ENCODE measurements around the gene PWP2.

DNA sequence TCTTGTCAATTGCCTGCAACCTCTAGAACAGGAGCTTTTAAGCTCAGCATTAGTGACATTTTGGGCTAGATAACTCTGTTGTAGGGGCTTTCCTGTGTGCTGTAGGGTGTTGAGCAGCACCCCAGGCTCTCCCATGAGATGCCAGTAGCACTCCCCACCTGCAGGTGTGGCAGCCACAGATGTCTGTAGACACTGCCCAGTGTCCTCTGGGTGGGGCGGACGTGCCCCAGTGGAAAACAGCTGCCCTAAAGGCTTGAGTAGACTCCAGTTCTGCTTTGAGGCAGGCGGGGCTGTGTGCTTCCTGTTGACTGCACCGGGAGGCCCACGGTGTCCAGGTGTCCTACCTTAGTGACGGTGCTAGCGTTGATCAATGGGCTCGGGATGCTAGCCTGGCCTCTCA, 16.9 kb upstream of the PWP2 start:
- TF ChIP-seq, protein P1, sequence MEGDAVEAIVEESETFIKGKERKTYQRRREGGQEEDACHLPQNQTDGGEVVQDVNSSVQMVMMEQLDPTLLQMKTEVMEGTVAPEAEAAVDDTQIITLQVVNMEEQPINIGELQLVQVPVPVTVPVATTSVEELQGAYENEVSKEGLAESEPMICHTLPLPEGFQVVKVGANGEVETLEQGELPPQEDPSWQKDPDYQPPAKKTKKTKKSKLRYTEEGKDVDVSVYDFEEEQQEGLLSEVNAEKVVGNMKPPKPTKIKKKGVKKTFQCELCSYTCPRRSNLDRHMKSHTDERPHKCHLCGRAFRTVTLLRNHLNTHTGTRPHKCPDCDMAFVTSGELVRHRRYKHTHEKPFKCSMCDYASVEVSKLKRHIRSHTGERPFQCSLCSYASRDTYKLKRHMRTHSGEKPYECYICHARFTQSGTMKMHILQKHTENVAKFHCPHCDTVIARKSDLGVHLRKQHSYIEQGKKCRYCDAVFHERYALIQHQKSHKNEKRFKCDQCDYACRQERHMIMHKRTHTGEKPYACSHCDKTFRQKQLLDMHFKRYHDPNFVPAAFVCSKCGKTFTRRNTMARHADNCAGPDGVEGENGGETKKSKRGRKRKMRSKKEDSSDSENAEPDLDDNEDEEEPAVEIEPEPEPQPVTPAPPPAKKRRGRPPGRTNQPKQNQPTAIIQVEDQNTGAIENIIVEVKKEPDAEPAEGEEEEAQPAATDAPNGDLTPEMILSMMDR (optimal IDR thresholded peaks at IDR 0.05 in 1 of 3, IDR thresholded peaks at IDR 0.05 in 1 of 3, conservative IDR thresholded peaks at IDR 0.05 in 1 of 3; ENCODE audit: extremely low read depth in 1 of 3, insufficient read depth in 2 of 3, low read length in 3 of 3) = no peak
- TF ChIP-seq EZH2 (IDR thresholded peaks at IDR 0.05; ENCODE audit: low read length) = no peak

Data from keratinocyte (primary cell).